GM06990 (cell line): ENCODE measurements around the gene MARK3.
A peak's percentile ranks its signal among the peaks of the same experiment; 100 is the strongest.

Experiments used
- DNase-seq: peaks from one replicate; pipeline ENCODE4 v3.0.0-alpha.2; 2011; ENCODE audit not compliant: insufficient read length; ENCODE audit errors: extremely low read depth
- H3K27me3 ChIP-seq: replicated peaks from 2 replicates; pipeline ENCODE4 v1.6.0; 2011; ENCODE audit warnings: low read length; ENCODE audit not compliant: control insufficient read depth, insufficient read depth
- H3K36me3 ChIP-seq: 2 replicates; pipeline ENCODE4 v1.5.1; 2011; ENCODE audit warnings: low read length; ENCODE audit not compliant: control insufficient read depth, insufficient read depth
- H3K4me3 ChIP-seq: replicated peaks from 2 replicates; pipeline ENCODE4 v1.5.1; 2011; ENCODE audit warnings: low read depth, mild to moderate bottlenecking, control low read depth, low read length
- TF ChIP-seq, protein P1 (sequence below): IDR thresholded peaks from 2 replicates; pipeline ENCODE4 v1.5.1; 2011; ENCODE audit warnings: low read length, control low read depth, mild to moderate bottlenecking, inconsistent platforms; ENCODE audit not compliant: insufficient read depth, poor library complexity, severe bottlenecking

The MARK3 gene

DNA sequence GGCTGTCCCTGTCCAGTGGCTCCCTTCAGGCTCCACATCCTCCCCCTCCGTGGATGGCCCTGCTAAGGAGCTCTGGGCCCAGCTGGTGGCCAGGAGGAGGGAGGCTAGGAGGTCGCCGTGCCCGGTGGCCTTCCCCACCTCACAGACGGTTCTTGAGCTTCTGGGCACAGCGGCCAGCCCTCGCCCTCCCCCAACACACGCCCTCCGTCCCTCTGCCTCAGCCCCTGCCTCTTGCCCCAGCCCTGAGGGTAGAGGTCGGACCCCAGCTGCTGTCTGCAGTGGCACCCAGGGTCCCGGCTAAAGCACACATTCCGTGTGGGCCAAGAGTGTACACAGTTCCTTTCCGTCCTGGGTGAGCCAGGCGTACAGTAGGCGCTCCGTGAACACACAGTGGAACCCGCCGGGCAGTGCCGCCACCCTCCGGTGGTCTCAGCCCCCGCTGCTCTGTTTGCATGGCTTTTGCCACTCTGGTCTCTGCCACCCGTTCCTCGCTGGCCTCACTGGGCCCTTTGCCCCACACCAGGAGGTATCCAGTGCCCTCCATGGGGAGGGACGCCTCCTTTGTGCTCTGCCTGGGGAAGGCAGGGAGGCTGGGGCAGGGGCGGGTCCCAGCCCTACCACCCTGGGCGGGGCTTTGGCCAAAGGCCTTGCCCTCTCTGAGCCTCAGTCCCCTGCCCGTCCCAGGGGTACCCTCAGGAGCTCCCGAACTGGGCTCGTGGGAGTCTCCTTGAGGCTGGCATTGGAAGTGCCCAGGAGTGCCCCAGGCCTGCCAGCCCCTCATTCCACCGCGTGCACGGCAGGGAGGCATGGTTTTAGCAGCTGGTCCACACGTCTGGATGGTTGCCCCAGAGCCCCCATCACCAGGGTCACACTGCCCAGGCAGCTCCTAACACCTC is 156.7 kb downstream of the MARK3 start:
- H3K4me3 ChIP-seq = no peak overlapping the region
- peak; percentile 7 for DNase-seq

DNA sequence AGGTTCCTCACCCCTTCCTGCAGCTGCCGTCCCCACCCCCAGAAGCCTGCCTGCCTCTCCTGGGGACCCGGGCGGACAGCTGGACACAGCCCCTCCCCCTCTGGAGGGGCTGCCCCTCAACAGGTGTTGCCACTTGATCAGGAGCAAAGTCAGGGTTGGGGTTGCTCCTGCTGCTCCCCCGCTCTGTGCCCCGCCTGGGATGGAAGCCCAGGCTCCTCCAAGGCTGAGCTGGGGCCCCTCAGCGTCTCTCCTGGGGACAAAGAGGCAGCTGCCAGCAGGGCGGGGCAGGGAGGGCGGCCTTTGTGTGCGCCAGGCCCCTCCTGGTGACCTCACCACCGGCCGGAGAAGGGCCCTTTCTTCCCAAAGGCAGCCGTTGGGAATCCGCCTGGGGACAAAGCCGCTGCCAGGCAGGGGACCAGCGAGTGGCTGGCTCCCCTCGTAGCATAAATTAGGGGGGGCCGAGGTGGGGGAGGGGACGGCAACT is 157.4 kb downstream of the MARK3 start:
- TF ChIP-seq, protein P1, sequence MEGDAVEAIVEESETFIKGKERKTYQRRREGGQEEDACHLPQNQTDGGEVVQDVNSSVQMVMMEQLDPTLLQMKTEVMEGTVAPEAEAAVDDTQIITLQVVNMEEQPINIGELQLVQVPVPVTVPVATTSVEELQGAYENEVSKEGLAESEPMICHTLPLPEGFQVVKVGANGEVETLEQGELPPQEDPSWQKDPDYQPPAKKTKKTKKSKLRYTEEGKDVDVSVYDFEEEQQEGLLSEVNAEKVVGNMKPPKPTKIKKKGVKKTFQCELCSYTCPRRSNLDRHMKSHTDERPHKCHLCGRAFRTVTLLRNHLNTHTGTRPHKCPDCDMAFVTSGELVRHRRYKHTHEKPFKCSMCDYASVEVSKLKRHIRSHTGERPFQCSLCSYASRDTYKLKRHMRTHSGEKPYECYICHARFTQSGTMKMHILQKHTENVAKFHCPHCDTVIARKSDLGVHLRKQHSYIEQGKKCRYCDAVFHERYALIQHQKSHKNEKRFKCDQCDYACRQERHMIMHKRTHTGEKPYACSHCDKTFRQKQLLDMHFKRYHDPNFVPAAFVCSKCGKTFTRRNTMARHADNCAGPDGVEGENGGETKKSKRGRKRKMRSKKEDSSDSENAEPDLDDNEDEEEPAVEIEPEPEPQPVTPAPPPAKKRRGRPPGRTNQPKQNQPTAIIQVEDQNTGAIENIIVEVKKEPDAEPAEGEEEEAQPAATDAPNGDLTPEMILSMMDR = no peak
- no peaks in the 10 kb centered on the region for H3K27me3 ChIP-seq
- H3K4me3 ChIP-seq = no peak overlapping the region
- H3K36me3 ChIP-seq = no peaks in the 10 kb centered on the region
- DNase-seq = no peak

More for the DNA sequence above, 156.7 kb downstream of the MARK3 start:
- TF ChIP-seq, protein P1 = no peak
- no peaks in the 10 kb centered on the region for H3K27me3 ChIP-seq
- no peaks in the 10 kb centered on the region for H3K36me3 ChIP-seq

DNA sequence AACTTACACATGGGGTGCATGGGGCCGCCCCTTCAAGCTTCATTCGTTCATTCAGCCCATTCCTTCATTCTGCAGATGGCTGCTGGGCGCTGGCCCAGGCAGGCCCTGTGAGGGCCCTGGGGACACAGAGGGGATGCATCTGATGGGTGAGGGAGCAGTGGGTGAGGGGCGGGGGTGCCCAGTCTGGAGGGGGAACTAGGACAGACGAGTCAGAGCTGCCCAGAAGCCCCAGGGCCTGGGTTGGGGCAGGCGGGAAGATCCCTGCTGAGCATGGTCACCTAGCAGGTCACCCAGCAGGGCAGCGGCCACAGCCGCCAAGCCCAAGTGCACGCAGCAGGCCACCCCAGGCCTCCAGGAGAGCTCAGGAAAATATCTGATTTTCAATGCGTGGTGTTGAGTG is 157.9 kb downstream of the MARK3 start:
- TF ChIP-seq, protein P1 = no peak
- no peaks in the 10 kb centered on the region for H3K36me3 ChIP-seq
- no peak for DNase-seq
- H3K4me3 ChIP-seq = no peak overlapping the region
- no peaks in the 10 kb centered on the region for H3K27me3 ChIP-seq

DNA sequence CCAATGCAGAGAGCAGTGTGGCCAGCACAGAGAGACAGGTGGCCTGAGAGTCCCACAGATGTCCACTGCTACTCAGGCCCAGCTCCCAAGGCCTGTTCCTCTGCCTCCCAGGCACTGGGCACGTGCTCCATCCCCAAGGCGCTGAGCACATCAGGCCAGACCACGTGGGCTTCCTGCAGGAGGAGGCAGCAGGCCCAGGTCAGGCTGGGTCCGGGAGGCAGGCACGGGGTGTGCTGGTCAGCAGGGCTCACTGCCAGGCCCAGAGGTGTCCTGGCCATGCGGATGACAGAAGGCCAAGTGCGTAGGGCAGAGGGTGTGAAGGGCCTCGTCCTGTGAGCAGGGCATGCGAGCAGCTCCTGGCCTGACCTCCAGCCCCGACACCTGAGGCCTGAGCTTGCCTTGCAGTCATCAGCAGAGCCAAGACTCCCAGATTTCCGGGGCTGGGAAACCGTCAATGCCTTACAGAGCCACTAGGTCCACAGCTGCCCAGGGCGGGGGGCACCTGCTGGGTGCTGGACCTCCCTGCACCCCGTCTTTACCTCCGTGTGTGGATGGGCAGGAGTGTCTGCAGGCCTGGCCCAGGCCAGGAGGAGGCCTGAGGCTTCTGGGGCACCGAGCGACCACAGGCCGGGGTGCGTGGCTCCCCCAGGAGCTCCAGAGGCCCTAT is 158.6 kb downstream of the MARK3 start:
- Histone ChIP-seq H3K4me3 (no peak overlapping the region), H3K36me3 (no peaks in the 10 kb centered on the region), H3K27me3 (no peaks in the 10 kb centered on the region)
- TF ChIP-seq, protein P1 = no peak
- DNase-seq = peak; percentile 10

DNA sequence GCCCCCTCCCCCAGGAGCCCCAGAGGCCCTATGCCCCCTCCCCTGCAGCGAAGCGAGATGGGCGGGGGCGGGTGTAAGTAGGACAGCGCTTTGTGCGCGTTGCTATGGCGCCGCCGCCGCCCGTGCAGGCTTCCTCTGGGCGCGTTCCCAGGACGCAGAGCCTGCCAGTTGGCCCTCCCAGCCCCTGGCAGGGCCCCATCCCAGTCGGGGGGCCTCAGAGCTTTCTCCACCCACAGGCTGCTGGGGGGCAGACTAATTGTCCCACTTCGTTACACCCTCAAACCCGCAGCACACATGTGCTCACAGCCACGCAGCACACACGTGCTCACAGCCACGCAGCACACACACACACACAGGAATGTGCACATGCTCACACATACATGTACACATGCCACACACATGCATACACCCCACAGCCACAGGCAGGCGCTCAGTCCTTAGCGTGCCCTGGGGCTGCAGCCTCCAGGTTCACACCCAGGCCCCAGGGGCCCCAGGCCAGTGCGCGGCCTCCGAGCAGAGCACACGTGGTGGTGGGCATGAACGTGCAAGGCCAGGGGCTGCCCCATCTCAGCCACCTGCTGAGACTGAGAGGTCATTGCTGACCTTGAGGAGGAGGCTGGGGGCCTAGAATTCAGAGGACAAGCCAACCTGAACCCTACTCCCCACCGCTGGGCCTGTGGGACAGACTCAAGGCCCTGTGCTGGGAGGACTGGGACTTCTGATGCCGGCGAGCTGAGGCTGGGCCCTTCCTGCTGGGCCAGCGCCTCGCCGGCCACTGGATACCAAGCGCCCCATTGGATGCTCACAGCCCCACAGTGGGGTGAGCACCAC is 159.4 kb downstream of the MARK3 start:
- DNase-seq = no peak
- no peaks in the 10 kb centered on the region for H3K36me3 ChIP-seq
- TF ChIP-seq, protein P1 = no peak
- no peak overlapping the region for H3K4me3 ChIP-seq
- H3K27me3 ChIP-seq = no peaks in the 10 kb centered on the region
